ENCODE measurements around the gene CHPT1. TPM values are rescaled to one million over a fixed set of nuclear protein-coding genes. Genes with fewer than 3 reads are reported as not detected.

Gene CHPT1
- total RNA-seq, 3 donors from 2014 or later (not counting 1 experiment from before 2014, with no cell fraction given), result 3.9 to 23.6 (median 7.3) TPM

DNA sequence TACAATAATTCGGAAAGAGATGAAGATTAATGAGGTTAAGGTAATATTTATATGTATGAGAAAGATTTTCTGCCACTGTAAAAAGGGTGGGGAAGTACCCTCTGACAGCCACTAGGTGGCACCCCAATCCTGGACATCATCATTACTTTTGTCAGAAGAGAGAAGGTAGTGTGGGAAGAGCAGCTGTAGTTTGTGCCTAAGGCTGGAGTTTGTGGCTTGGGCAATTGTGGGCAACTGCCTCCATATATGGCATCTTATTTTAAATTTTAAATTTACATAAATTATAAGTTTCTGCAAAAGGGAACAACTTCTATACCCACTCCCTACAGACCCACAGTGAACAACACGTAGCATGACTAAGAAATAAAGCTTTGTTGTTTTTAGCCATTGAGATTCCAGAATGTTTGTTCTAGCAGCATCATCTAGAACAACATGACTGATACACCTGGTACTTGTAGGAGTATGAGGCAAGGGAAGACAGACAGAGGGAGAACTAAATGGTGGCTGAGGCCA lies 76.3 kb downstream of the CHPT1 start:
- peaks cover 8% of the 10 kb centered on the region for H3K4me1 ChIP-seq (ENCODE audit: control insufficient read depth, insufficient read depth, low read length)
- no peak overlapping the region for H3K4me3 ChIP-seq (ENCODE audit: low read length)
- intact Hi-C loops (cut with micrococcal nuclease), result loop anchor here (1.0 to 2.0 kb wide), 2 partner anchors 57 to 66 kb away; partner anchors contain the start of gene GNPTAB
- Mint-ChIP-seq H3K9me3 (no peaks in the 10 kb centered on the region), H3K27ac (peak overlapping the region; percentile 42 to 76), H3K27me3 (ENCODE audit: low read depth in 2 of 2) (no peaks in the 10 kb centered on the region), H3K4me3 (no peak overlapping the region), H3K36me3 (peaks cover 8% of the 10 kb centered on the region), H3K4me1 (peaks cover 17 to 42% of the 10 kb centered on the region in 2 donors)
- peaks cover 59% of the 10 kb centered on the region for H3K36me3 ChIP-seq (ENCODE audit: control insufficient read depth, insufficient read depth, low read length)
- peak; percentile 92 to 98 (median 95) for ATAC-seq
- H3K27ac ChIP-seq (ENCODE audit: low read length), result no peak overlapping the region
- no peaks in the 10 kb centered on the region for H3K27me3 ChIP-seq (ENCODE audit: control insufficient read depth, insufficient read depth, low read length)
- 0% methylated on average over 1 of the region's 2 CpGs for WGBS (ENCODE audit: insufficient coverage)
- DNase-seq, result peak; percentile 58 to 88
- no peaks in the 10 kb centered on the region for H3K9me3 ChIP-seq (ENCODE audit: control insufficient read depth, insufficient read depth, low read length)
- TF ChIP-seq, protein P1, sequence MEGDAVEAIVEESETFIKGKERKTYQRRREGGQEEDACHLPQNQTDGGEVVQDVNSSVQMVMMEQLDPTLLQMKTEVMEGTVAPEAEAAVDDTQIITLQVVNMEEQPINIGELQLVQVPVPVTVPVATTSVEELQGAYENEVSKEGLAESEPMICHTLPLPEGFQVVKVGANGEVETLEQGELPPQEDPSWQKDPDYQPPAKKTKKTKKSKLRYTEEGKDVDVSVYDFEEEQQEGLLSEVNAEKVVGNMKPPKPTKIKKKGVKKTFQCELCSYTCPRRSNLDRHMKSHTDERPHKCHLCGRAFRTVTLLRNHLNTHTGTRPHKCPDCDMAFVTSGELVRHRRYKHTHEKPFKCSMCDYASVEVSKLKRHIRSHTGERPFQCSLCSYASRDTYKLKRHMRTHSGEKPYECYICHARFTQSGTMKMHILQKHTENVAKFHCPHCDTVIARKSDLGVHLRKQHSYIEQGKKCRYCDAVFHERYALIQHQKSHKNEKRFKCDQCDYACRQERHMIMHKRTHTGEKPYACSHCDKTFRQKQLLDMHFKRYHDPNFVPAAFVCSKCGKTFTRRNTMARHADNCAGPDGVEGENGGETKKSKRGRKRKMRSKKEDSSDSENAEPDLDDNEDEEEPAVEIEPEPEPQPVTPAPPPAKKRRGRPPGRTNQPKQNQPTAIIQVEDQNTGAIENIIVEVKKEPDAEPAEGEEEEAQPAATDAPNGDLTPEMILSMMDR (IDR thresholded peaks at IDR 0.05), result peak; percentile 95

- Histone ChIP-seq H3K27me3 (ENCODE audit: control insufficient read depth, insufficient read depth, low read length) (no peaks in the 10 kb centered on the region), H3K4me3 (ENCODE audit: low read length) (no peak overlapping the region), H3K9me3 (ENCODE audit: control insufficient read depth, insufficient read depth, low read length) (no peaks in the 10 kb centered on the region), H3K36me3 (ENCODE audit: control insufficient read depth, insufficient read depth, low read length) (peaks cover 55% of the 10 kb centered on the region), H3K27ac (ENCODE audit: low read length) (no peak overlapping the region), H3K4me1 (ENCODE audit: control insufficient read depth, insufficient read depth, low read length) (peaks cover 8% of the 10 kb centered on the region)
- WGBS (ENCODE audit: insufficient coverage), result 73% methylated on average over 1 of the region's 2 CpGs
- H3K4me3 Mint-ChIP-seq, result no peak overlapping the region
- DNase-seq, result no peak
- TF ChIP-seq, protein P1 (IDR thresholded peaks at IDR 0.05), result no peak
- no peaks in the 10 kb centered on the region for H3K9me3 Mint-ChIP-seq
- H3K27ac Mint-ChIP-seq, result peak overlapping the region; percentile 42 to 65
- H3K4me1 Mint-ChIP-seq, result peaks cover 21 to 37% of the 10 kb centered on the region in 2 donors
- no peaks in the 10 kb centered on the region for H3K27me3 Mint-ChIP-seq (ENCODE audit: low read depth in 2 of 2)
- H3K36me3 Mint-ChIP-seq, result no peaks in the 10 kb centered on the region
- no peak for ATAC-seq
- intact Hi-C loops (cut with micrococcal nuclease), result no loop called here
These were observed 78.4 kb downstream of the CHPT1 start for GRCh38 chr12:101775816-101776215.

DNA sequence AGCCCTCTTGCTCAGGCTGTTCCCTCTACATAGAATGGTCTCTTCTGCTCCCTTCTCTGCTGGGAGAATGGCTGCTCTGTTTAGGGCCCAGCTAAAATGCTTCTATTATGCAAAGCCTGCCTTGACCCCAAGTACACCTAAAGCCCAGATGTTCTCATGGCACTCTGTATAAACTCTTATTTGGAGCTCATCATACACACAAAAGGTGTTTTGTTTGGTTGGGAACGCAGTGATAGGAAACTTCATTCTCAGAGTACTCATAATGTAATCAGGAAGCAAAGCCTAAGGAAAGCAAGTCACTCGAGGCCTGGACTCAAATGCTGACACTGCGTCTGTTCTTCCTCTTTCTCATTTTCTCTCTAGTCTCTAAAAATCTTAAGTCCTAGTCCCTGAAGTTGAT lies 80.0 kb downstream of the CHPT1 start:
- intact Hi-C loops (cut with micrococcal nuclease), result no loop called here
- Histone ChIP-seq H3K4me3 (ENCODE audit: low read length) (no peak overlapping the region), H3K27me3 (ENCODE audit: control insufficient read depth, insufficient read depth, low read length) (no peaks in the 10 kb centered on the region), H3K4me1 (ENCODE audit: control insufficient read depth, insufficient read depth, low read length) (peaks cover 7% of the 10 kb centered on the region), H3K9me3 (ENCODE audit: control insufficient read depth, insufficient read depth, low read length) (no peaks in the 10 kb centered on the region), H3K27ac (ENCODE audit: low read length) (no peak overlapping the region), H3K36me3 (ENCODE audit: control insufficient read depth, insufficient read depth, low read length) (peaks cover 47% of the 10 kb centered on the region)
- no peaks in the 10 kb centered on the region for H3K9me3 Mint-ChIP-seq
- no peaks in the 10 kb centered on the region for H3K36me3 Mint-ChIP-seq
- DNase-seq (no peak), ATAC-seq (no peak)
- no peaks in the 10 kb centered on the region for H3K27me3 Mint-ChIP-seq (ENCODE audit: low read depth in 2 of 2)
- no peak overlapping the region for H3K4me3 Mint-ChIP-seq
- 60% methylated on average over 3 of the region's 3 CpGs for WGBS (ENCODE audit: insufficient coverage)
- H3K27ac Mint-ChIP-seq, result peak overlapping the region; percentile 42 to 65
- peaks cover 35 to 53% of the 10 kb centered on the region in 2 donors for H3K4me1 Mint-ChIP-seq
- TF ChIP-seq, protein P1 (IDR thresholded peaks at IDR 0.05), result no peak

GRCh38 chr12:101777978-101778377 lies 80.5 kb downstream of the CHPT1 start:
- no peaks in the 10 kb centered on the region for H3K9me3 Mint-ChIP-seq
- H3K9me3 ChIP-seq (ENCODE audit: control insufficient read depth, insufficient read depth, low read length), result no peaks in the 10 kb centered on the region
- H3K27ac Mint-ChIP-seq, result peak overlapping the region; percentile 42 to 65
- TF ChIP-seq, protein P1 (IDR thresholded peaks at IDR 0.05), result no peak
- peaks cover 51% of the 10 kb centered on the region for H3K36me3 ChIP-seq (ENCODE audit: control insufficient read depth, insufficient read depth, low read length)
- peaks cover 8% of the 10 kb centered on the region for H3K4me1 ChIP-seq (ENCODE audit: control insufficient read depth, insufficient read depth, low read length)
- ATAC-seq (no peak), DNase-seq (no peak)
- peaks cover 40 to 57% of the 10 kb centered on the region in 2 donors for H3K4me1 Mint-ChIP-seq
- WGBS (ENCODE audit: insufficient coverage), result 44% methylated on average over 2 of the region's 4 CpGs
- H3K27me3 ChIP-seq (ENCODE audit: control insufficient read depth, insufficient read depth, low read length), result no peaks in the 10 kb centered on the region
- H3K36me3 Mint-ChIP-seq, result no peaks in the 10 kb centered on the region
- no peaks in the 10 kb centered on the region for H3K27me3 Mint-ChIP-seq (ENCODE audit: low read depth in 2 of 2)
- no peak overlapping the region for H3K27ac ChIP-seq (ENCODE audit: low read length)
- no peak overlapping the region for H3K4me3 Mint-ChIP-seq
- intact Hi-C loops (cut with micrococcal nuclease), result no loop called here
- no peak overlapping the region for H3K4me3 ChIP-seq (ENCODE audit: low read length)

Data from natural killer cell (primary cell).